ENCODE measurements around the gene ZNF83.

DNA sequence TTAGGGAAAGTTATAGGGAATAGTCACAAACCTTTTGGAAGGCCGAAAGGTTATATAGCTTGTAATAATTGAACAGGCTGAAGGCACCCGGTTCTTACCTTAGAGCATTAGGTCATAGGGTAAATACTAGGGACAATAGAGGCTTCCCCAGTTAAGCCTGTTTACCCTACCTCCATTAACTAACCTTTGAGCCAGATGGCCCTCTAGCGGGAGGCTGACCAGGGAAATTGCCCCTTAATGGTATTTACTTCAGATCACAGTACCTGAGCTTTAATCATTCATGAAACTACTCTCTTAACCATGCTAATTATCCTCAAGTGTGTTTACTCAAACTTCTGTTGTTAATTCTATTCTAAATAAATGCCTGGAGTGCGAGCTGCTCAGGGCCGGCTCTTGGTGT lies 20.4 kb upstream of the ZNF83 start:
- TF ChIP-seq TAF1 (IDR thresholded peaks at IDR 0.05; ENCODE audit: borderline replicate concordance, low read depth, low read length) (no peak), POLR2AphosphoS5 (IDR thresholded peaks at IDR 0.05; ENCODE audit: low read depth, low read length) (no peak), POLR2A (IDR thresholded peaks at IDR 0.05; ENCODE audit: low read depth, low read length) (no peak)

All from GM12892 (cell line).